C4-2B (cell line): ENCODE results near the gene GGNBP2.
"Not testable (repeated sequence)": the region's sequence is repeated elsewhere in the genome, so short reads cannot be mapped to it uniquely, and the experiment has no call there.

Experiments used
- CTCF ChIP-seq: fragments of 450-650 bp; conservative IDR thresholded peaks from 2 replicates; pipeline ENCODE4 v1.5.1; 2017; ENCODE audit warnings: mild to moderate bottlenecking
- ZFX ChIP-seq: fragments of 450-650 bp; IDR thresholded peaks from 2 replicates; pipeline ENCODE4 v1.6.1; 2017

GRCh38 chr17:36605028-36605427, 60.3 kb downstream of the GGNBP2 start:
- TF ChIP-seq CTCF, ZFX: not testable (repeated sequence)
